WI38 (cell line): ENCODE data around the gene MAP3K10.
A peak's percentile ranks its signal among the peaks of the same experiment; 100 is the strongest.

ENCODE experiments used
- H3K4me3 ChIP-seq: 2 replicates; pipeline ENCODE4 v1.5.1; 2011; ENCODE audit warnings: low read depth, mild to moderate bottlenecking, control low read depth, low read length
- CTCF ChIP-seq: IDR thresholded peaks from 2 replicates; pipeline ENCODE4 v1.5.1; 2012; ENCODE audit warnings: low read depth, mild to moderate bottlenecking, control low read depth, low read length

MAP3K10 gene

GRCh38 chr19:40177286-40178070 lies 13.7 kb upstream of the MAP3K10 start:
- no peak overlapping the region for H3K4me3 ChIP-seq
- no peak for TF ChIP-seq CTCF

GRCh38 chr19:40178756-40179155 lies 12.5 kb upstream of the MAP3K10 start:
- TF ChIP-seq CTCF: no peak

GRCh38 chr19:40184273-40184672 lies 7.0 kb upstream of the MAP3K10 start:
- TF ChIP-seq CTCF: no peak
- H3K4me3 ChIP-seq: no peak overlapping the region

More at GRCh38 chr19:40178756-40179155, 12.5 kb upstream of the MAP3K10 start:
- no peak overlapping the region for H3K4me3 ChIP-seq

DNA sequence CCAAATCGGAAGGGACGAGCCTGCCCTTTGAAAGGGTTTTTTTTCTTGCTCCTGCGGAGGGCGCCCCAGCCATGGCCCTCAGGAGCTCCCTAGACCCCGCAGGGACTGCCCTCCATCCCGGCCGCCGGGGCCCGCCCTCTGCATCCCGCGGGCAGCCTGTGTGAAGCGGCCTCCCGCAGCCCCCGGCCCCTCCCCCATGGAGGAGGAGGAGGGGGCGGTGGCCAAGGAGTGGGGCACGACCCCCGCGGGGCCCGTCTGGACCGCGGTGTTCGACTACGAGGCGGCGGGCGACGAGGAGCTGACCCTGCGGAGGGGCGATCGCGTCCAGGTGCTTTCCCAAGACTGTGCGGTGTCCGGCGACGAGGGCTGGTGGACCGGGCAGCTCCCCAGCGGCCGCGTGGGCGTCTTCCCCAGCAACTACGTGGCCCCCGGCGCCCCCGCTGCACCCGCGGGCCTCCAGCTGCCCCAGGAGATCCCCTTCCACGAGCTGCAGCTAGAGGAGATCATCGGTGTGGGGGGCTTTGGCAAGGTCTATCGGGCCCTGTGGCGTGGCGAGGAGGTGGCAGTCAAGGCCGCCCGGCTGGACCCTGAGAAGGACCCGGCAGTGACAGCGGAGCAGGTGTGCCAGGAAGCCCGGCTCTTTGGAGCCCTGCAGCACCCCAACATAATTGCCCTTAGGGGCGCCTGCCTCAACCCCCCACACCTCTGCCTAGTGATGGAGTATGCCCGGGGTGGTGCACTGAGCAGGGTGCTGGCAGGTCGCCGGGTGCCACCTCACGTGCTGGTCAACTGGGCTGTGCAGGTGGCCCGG lies 815 bp downstream of the MAP3K10 start:
- peak overlapping the region; percentile 90 for H3K4me3 ChIP-seq
- no peak for TF ChIP-seq CTCF

DNA sequence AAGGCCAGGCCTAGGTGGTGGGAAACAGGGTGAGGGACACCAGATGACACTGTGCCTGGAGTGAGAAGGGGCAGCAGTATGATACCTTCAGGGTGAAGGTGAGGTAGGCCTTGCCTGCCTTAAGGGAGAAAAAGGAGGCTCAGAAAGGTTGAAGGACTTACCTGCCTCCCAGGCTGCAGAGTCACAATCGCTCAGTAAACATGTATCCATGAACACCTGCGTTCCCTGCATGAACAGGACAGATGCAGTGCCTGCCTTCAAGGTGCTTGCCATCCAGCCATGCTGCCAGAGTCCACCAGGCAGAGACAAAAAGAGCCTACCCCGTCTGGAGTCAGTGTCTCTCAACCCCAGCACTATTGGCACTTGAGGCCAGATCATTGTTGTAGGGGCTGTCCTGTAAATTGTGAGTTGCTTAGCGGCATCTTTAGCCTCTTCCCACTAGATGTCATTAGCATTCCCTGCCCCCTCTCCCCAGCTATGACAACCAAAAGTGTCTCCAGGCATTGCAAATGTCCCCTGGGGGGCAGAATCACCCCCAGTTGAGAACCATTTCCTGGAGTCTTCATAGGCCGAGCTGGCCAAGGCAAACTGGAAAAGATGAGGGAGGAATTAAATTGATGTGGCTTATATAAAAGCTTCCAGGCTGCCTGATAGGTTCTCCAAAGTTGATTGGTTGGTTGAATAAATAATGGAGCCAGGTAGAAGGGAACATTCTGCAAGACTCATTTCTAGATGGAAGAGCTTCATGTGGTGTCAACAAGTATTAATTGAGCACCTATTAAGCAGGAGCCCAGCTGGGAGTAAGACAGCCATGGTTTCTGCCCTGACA lies 1.7 kb downstream of the MAP3K10 start:
- no peak for TF ChIP-seq CTCF
- H3K4me3 ChIP-seq: no peak overlapping the region; the same call in 1 of the 2 replicates

GRCh38 chr19:40193587-40193849 lies 2.3 kb downstream of the MAP3K10 start:
- TF ChIP-seq CTCF: no peak
- no peak overlapping the region for H3K4me3 ChIP-seq
